Measurements from ENCODE around the gene ALDH1A3.

Gene ALDH1A3

DNA sequence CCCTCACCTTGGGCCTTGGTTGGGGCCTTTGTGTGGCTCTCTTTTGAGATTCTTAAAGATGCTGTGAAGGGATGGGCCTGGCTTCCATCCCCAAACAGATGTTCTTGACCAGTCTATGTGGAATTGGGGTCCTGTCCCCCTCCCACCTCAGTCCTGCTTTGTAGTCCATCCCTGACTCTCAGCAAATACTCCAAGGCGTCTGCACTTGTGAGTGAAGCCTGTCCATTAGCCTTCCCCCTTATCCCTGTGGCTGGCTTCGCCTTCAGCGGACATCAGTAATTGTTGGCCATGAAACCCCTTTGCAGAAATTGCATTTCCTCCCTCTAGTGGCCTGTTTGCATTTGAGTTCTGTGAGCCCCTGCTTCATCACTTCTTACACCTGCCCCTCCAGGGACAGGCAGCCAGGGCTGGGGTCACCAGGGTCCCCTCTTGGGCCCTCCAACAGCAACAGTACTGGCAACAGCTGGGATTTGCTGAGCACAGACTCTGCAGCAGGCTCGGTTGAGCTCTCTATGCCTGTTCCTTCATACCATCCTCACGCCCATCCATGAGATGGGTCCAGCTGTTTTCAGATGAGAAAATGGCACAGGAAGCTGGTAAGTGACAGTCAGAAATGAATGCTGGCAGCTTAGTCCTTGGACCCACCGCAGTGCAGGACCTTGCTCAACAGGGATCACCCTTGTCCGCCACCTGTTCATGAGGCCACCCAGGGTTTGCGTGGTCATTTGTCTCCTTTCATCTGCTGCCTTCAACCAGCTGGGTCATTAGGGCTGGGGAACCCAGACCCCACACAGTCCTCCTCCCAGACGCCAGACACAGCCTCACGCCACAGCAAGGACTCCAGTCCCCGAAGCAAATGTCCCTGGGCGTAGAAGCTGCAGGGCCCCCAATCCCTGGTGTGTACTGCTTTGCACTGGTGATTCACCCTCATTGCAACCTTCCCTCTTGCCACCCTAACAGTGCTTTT lies 30.6 kb downstream of the ALDH1A3 start:
- Mint-ChIP-seq H3K27ac (no peak overlapping the region), H3K27me3 (peaks cover 7% of the 10 kb centered on the region)
- no peak for ATAC-seq (ENCODE audit: low read depth)

DNA sequence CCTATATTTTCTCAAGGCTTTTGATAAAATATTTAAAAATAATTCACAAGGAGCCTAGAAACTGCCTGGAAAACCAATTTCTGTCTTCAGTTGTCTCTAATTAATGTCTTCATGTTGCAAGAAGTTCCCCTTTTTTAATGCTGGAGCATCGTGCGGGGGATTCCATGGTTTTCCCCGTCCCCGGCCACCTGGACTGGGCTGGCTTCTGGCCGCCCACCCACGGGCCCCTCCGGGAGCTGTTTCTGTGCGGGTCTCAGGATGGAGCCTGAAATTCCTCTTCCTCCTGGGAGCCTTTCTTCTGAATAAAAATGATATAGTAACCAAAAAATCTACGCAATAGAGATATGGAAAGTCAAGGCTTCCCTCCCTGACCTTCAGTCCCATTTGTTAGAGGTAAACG lies 31.5 kb downstream of the ALDH1A3 start:
- Mint-ChIP-seq H3K36me3 (peaks cover 5% of the 10 kb centered on the region), H3K27ac (no peak overlapping the region), H3K27me3 (peaks cover 7% of the 10 kb centered on the region), H3K9me3 (peaks cover 3% of the 10 kb centered on the region), H3K4me3 (no peak overlapping the region), H3K4me1 (no peaks in the 10 kb centered on the region)
- no peak for ATAC-seq (ENCODE audit: low read depth)
- no peak for DNase-seq (ENCODE audit: low spot score in 2 of 2)

More for the DNA sequence above, 30.6 kb downstream of the ALDH1A3 start:
- Mint-ChIP-seq H3K4me1 (no peaks in the 10 kb centered on the region), H3K9me3 (peaks cover 3% of the 10 kb centered on the region), H3K36me3 (peaks cover 5% of the 10 kb centered on the region), H3K4me3 (no peak overlapping the region)
- no peak for DNase-seq (ENCODE audit: low spot score in 2 of 2)

DNA sequence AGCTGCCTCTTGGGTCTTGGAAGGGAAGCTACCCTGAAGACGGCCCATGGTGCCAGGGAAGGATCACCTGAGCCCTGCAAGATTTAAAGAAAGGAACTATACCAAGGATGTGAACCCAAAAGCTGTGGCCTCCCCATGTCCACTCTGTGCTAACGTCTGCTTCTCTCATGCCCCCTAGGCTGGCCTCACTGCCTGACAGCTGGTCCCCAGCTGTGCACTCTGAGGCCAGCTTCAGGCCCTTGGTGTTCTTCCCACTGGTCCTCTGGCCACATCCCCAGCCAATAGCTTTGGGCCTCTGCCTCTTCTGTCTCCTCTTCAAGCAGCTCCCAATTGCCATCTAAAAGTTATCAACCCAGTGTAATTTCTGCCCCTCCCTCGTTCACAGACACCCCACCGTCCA lies 34.3 kb downstream of the ALDH1A3 start:
- H3K9me3 Mint-ChIP-seq: peaks cover 3% of the 10 kb centered on the region
- peaks cover 3% of the 10 kb centered on the region for H3K4me1 Mint-ChIP-seq
- no peak overlapping the region for H3K27ac Mint-ChIP-seq
- H3K27me3 Mint-ChIP-seq: peaks cover 7% of the 10 kb centered on the region
- ATAC-seq (ENCODE audit: low read depth) (no peak), DNase-seq (ENCODE audit: low spot score in 2 of 2) (no peak)
- H3K4me3 Mint-ChIP-seq: no peak overlapping the region
- H3K36me3 Mint-ChIP-seq: peaks cover 5% of the 10 kb centered on the region

DNA sequence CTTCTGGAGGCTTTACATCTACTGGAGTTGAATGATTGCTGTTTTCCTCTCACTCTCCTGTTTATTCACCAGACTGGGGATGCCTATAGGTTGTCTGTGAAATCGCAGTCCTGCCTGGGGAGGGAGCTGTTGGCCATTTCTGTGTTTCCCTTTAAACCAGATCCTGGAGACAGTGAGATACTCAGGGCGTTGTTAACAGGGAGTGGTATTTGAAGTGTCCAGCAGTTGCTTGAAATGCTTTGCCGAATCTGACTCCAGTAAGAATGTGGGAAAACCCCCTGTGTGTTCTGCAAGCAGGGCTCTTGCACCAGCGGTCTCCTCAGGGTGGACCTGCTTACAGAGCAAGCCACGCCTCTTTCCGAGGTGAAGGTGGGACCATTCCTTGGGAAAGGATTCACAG lies 35.2 kb downstream of the ALDH1A3 start:
- no peak overlapping the region for H3K4me3 Mint-ChIP-seq
- no peak overlapping the region for H3K27ac Mint-ChIP-seq
- H3K9me3 Mint-ChIP-seq: peaks cover 3% of the 10 kb centered on the region
- H3K36me3 Mint-ChIP-seq: peaks cover 5% of the 10 kb centered on the region
- no peak for ATAC-seq (ENCODE audit: low read depth)
- peaks cover 5% of the 10 kb centered on the region for H3K27me3 Mint-ChIP-seq
- H3K4me1 Mint-ChIP-seq: peaks cover 4% of the 10 kb centered on the region
- DNase-seq (ENCODE audit: low spot score in 2 of 2): no peak

DNA sequence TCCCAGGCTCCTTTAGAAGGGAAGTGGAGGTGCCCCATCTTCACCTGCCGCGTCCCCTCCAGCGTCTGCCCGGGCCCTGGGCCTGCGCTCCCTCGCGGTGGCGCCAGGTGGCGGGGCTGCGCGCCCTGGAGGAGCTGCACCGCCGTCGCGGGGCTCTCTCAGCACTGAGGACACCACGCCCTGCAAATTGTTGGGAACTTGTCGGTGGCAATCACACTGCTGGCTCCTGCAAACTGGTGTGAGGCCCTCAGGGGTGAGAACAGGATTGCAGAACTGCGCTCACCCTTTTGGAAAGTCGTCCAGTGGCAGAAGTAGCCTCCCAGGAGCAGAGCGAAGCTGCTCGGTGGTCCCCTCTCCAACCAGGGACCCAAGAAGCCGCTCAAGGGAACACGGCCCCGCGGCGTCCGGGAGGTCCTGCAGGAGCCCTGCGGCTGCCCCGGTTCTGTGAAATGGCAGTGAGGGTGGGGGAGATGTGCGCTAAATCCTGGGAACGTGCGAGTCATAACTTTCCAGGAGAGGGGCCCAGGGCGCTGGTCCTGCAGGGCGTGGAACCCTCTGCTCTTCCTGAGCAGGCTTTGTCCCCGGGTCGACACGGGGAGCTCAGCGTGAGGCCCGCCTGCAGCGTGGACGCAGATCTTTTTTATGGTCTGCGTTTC lies 38.5 kb downstream of the ALDH1A3 start:
- peak overlapping the region; percentile 94 for H3K4me3 Mint-ChIP-seq

DNA sequence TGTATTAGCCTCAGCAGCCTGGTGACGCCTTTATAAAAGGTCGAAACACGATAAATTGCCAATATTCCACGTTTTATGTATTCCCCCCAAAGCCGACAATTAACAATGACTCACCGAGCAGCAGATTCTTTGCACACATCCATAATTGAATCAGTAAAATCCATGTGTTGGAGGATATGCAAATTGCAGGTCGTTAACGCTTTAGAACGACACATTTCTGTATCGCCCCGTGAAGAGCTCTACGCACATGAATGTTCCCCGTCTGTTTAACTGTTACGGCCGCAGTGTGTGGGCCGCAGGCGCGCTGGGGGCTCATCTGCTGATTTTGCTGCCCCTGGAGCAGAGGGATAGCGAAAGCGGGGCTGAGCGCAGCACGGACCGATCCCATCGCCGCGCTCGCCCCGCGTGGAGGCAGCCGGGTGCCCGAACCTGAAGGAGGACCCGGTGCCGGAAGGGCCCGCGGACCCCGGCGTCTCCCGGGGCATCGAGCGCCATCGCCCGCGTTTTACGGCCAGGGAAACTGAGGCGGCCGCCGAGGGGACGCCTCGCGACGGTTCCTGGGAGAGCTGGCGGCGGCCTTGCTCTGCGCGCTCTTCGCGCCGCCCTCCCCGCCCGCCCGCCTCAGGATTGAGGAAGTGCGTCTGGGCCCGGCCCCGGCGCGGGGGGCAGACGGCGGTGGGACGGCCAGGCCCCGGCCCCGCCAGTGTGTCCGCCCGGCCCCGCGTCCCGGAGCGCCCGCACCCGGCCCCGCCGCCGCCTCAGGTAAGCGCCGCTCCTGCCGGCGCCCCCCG lies 39.3 kb downstream of the ALDH1A3 start, which contains the start of gene LRRK1:
TSS of gene LRRK1 (plus strand) at position 668 of the 791 bp plus-strand sequence. CDS start 5,276 bp downstream, outside the sequence.
- DNase-seq (ENCODE audit: low spot score in 2 of 2) (peak; percentile 26 to 59), ATAC-seq (ENCODE audit: low read depth) (peak; percentile 54)
- H3K4me3 Mint-ChIP-seq: peak within 1 kb of the TSS; percentile 94
- no peaks in the 10 kb centered on the region for H3K9me3 Mint-ChIP-seq
- no peaks in the 10 kb centered on the region for H3K36me3 Mint-ChIP-seq
- H3K27ac Mint-ChIP-seq: peak within 1 kb of the TSS; percentile 52
- H3K4me1 Mint-ChIP-seq: peaks cover 36% of the 10 kb centered on the region
- no peaks in the 10 kb centered on the region for H3K27me3 Mint-ChIP-seq

More for the DNA sequence above, 38.5 kb downstream of the ALDH1A3 start:
- Mint-ChIP-seq H3K9me3 (peaks cover 2% of the 10 kb centered on the region), H3K4me1 (peaks cover 33% of the 10 kb centered on the region), H3K27ac (peak overlapping the region; percentile 52), H3K27me3 (no peaks in the 10 kb centered on the region), H3K36me3 (peaks cover 3% of the 10 kb centered on the region)
- peak; percentile 84 to 94 for DNase-seq (ENCODE audit: low spot score in 2 of 2)
- peak; percentile 74 for ATAC-seq (ENCODE audit: low read depth)

DNA sequence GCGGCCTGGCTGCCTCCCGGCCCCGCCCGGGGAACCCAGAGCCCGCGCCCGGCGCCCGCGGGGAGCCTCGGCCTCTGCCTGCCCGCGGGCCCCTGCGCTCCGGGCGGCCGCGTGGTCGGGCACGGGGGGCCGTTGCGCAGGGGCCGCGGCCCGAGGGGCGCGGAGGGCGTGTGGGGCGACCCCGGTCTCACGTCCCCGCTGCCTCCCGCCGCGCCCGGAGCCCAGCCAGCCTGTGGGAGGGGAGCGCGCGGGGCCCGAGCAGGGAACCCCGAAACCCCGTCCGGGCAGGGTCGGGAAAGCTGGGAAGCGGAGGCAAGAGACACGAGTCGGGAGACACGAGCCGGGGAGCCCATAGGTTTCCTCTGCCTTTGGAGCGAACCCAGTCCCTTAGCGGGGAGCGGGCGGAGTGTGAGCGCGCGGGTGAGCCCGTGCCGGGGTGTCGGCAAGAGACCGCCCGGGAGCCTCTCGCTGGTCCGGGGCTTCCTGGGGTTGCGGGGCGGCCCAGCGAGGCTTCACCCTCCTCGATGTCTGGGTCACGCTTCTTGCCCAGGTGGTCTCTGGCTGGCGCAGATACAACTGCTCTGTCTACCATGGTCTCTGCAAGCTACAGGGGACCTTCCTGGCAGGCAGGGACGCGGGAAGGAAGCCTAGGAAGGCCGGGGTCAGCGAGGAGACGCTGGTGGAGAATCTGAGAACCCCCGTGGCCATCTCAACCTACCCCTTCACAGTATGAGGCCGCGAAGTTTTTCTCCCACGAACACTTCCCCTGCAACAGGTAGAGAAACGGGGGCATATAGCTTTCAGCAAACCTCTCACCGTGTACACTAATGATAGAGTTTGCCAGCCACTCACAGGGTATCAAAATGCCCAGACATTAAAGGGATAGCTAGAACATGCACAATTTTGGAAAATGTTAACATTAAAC lies 40.1 kb downstream of the ALDH1A3 start:
- Mint-ChIP-seq H3K4me3 (peak overlapping the region; percentile 86), H3K27me3 (no peaks in the 10 kb centered on the region), H3K27ac (no peak overlapping the region), H3K4me1 (peaks cover 39% of the 10 kb centered on the region), H3K9me3 (no peaks in the 10 kb centered on the region), H3K36me3 (peaks cover 4% of the 10 kb centered on the region)
- DNase-seq (ENCODE audit: low spot score in 2 of 2) (peak in 1 of 2 donors; percentile 52), ATAC-seq (ENCODE audit: low read depth) (peak; percentile 16)

DNA sequence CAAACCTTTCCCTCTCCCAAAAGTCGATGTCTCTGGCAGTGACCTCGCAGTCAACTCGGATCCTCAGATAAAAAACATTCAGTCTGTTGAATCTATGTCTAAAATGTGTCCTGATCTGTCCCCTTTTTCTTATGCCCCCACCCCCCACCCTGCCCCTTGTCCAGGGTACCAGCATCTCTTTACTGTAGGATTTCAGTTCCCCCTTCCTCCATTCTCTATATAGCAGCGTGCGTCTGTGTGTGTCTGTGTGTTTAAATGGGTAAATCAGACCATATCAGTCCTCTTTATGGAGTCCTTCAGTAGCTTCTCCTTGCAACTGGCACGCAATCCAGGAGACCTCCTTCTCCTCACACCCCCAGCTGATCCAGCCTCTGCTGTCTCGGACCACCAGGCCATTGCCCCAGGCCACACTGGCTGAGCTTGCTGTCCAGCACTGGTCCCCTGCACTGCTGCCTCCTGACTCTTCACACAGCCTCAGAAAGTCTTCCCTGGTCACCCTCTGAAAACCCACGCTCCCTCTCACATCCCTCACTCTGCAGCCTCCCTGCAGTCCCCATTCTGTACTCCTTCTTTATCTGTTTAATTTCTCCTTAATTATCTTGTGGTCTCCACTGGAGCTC lies 41.0 kb downstream of the ALDH1A3 start:
- Mint-ChIP-seq H3K27ac (peak overlapping the region; percentile 6), H3K27me3 (no peaks in the 10 kb centered on the region), H3K36me3 (peaks cover 6% of the 10 kb centered on the region), H3K4me1 (peaks cover 39% of the 10 kb centered on the region), H3K4me3 (peak overlapping the region; percentile 86), H3K9me3 (no peaks in the 10 kb centered on the region)
- no peak for ATAC-seq (ENCODE audit: low read depth)
- no peak for DNase-seq (ENCODE audit: low spot score in 2 of 2)

DNA sequence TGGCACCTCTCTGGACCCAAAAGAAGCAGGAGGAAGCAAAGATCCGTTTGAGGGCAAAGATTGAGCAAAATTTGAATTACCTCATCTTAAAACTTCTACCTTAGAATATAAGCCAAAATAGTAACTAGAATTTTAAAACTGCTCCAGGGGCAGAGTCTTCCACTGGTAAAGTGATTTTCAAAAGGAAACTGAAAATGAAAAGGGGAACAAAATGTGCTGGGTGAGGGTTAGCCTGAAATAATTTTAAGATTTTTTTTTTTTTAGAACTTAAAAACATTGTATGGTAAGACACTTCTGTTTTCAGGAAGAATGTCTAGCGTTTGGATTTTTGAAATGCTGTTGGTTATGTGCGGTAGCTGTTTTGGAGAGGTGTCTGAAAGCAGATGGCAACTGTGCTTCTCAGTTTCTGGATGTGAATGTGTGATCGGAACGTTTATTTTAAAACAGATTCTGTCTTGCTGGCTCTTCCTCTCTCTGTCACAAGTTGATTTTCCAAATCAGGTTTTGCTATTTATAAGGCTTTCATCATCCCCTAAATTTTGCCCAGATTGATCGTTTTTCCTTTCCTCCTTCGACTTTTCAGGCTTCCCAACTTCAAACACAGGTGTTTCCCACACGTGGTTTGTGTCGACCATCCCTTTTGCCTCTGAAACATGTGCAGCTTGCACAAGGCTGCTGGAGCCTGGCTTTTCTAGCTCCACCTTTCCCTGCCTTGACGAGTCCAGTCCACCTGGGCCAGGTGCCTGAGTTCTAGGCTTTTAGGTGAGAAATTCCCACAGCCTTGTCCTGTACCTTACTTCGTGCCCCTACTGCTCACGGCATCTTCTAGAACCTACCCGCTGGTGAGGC lies 42.8 kb downstream of the ALDH1A3 start:
- no peak for DNase-seq (ENCODE audit: low spot score in 2 of 2)
- H3K9me3 Mint-ChIP-seq: no peaks in the 10 kb centered on the region
- H3K27me3 Mint-ChIP-seq: no peaks in the 10 kb centered on the region
- peaks cover 50% of the 10 kb centered on the region for H3K4me1 Mint-ChIP-seq
- peaks cover 8% of the 10 kb centered on the region for H3K36me3 Mint-ChIP-seq
- ATAC-seq (ENCODE audit: low read depth): peak; percentile 29
- peak overlapping the region; percentile 81 for H3K4me3 Mint-ChIP-seq
- peak overlapping the region; percentile 88 for H3K27ac Mint-ChIP-seq

DNA sequence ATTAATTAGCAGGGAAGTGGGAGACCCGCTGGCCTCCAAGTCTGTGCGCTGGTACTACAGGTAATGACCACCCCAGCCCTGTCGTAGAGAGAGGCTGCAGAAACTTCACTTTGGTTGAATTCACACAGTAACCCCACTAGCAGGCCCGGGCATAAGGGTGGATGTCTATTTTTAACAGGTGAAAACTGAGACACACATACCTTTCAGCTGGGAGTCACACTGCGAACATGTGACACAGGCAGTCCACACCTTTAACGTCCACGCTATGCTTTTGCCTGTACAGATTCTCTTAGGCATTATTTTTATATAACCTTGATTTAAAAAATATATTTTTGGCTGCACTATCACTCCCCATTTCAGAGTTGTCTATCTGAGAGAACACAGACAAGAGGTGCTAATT lies 43.4 kb downstream of the ALDH1A3 start:
- peak overlapping the region; percentile 81 for H3K4me3 Mint-ChIP-seq
- H3K36me3 Mint-ChIP-seq: peaks cover 8% of the 10 kb centered on the region
- no peak for DNase-seq (ENCODE audit: low spot score in 2 of 2)
- no peak for ATAC-seq (ENCODE audit: low read depth)
- peak overlapping the region; percentile 88 for H3K27ac Mint-ChIP-seq
- no peaks in the 10 kb centered on the region for H3K9me3 Mint-ChIP-seq
- H3K4me1 Mint-ChIP-seq: peaks cover 51% of the 10 kb centered on the region
- no peaks in the 10 kb centered on the region for H3K27me3 Mint-ChIP-seq

DNA sequence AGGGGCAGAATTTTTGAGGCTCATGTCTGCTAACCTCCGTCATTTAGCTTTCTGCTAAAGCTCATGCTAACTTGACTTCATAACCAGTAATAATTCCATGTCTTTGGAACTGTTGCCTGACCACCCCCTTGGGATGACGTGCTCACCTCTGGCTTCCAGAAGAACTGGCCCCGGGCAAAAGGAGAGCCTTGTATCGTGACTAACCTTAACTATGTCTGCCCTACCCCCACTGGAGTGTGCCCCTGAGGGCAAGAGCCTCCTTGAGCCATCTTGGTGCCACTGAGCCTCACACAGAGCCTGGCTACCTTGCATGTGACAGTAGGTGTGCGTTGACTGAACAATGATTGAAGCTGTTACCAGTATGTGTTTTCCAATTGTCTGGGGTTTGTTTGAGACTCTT lies 44.3 kb downstream of the ALDH1A3 start:
- peaks cover 48% of the 10 kb centered on the region for H3K4me1 Mint-ChIP-seq
- H3K9me3 Mint-ChIP-seq: no peaks in the 10 kb centered on the region
- no peak for ATAC-seq (ENCODE audit: low read depth)
- peaks cover 8% of the 10 kb centered on the region for H3K36me3 Mint-ChIP-seq
- H3K27me3 Mint-ChIP-seq: no peaks in the 10 kb centered on the region
- peak overlapping the region; percentile 11 for H3K27ac Mint-ChIP-seq
- no peak overlapping the region for H3K4me3 Mint-ChIP-seq
- DNase-seq (ENCODE audit: low spot score in 2 of 2): no peak

DNA sequence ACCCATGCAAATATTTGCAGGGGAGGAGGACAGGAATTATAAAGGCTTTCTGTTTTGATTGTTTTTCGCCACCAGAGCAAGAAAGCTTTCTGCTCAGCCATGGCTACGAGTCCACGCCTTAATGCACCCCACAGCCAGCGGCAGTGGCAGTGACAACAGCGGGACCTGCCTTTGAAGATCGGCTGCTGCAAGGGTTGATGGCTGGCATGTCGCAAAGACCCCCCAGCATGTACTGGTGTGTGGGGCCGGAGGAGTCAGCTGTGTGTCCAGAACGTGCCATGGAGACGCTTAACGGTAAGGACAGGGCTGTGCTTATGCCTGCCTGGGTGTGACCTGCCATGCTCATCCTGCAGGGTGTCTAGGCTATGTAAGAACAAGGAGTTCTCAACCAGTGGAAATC lies 44.8 kb downstream of the ALDH1A3 start:
- peak overlapping the region; percentile 11 for H3K27ac Mint-ChIP-seq
- no peak for ATAC-seq (ENCODE audit: low read depth)
- H3K36me3 Mint-ChIP-seq: peaks cover 8% of the 10 kb centered on the region
- no peak for DNase-seq (ENCODE audit: low spot score in 2 of 2)
- H3K27me3 Mint-ChIP-seq: no peaks in the 10 kb centered on the region
- no peaks in the 10 kb centered on the region for H3K9me3 Mint-ChIP-seq
- H3K4me3 Mint-ChIP-seq: no peak overlapping the region
- H3K4me1 Mint-ChIP-seq: peaks cover 49% of the 10 kb centered on the region

All from memory B cell (primary cell).